A549 (cell line): ENCODE results near the gene ICE2.

ENCODE experiments used
- ZSCAN20 ChIP-seq: fragments of 250-450 bp; sonication (Bioruptor Pico); IDR thresholded peaks from 2 replicates; pipeline ENCODE4 v1.8.0; 2022; ENCODE audit warnings: mild to moderate bottlenecking, moderate library complexity
- TF ChIP-seq, protein P1 (sequence below): fragments of >200 bp; sonication (Bioruptor Twin); formaldehyde crosslinking; IDR thresholded peaks from 3 replicates; pipeline ENCODE4 v1.5.1; 2016
- TF ChIP-seq, protein P2 (sequence below): IDR thresholded peaks from 2 replicates; pipeline ENCODE4 v1.6.1; 2012

DNA sequence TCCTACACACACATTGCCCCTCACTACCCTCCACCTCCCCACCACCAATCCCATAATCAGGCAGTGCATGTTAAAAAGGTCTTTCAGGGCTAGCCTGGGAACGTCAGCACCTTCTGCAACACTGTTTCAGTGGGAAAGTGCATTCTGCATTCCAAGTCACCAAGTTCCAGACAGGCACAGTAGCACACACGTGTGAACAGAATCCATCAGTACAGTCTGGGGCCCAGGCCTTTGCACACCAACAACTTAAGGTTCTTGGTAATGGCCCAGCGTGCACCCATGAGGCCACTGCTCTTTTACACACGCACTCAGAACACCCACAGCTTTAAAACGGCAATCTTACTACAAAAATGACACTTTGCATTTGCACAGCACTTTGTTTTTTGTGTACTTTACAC, 82.4 kb downstream of the ICE2 start:
- no peak for TF ChIP-seq ZSCAN20 (CRISPR knock-in tag)
- TF ChIP-seq, protein P1, sequence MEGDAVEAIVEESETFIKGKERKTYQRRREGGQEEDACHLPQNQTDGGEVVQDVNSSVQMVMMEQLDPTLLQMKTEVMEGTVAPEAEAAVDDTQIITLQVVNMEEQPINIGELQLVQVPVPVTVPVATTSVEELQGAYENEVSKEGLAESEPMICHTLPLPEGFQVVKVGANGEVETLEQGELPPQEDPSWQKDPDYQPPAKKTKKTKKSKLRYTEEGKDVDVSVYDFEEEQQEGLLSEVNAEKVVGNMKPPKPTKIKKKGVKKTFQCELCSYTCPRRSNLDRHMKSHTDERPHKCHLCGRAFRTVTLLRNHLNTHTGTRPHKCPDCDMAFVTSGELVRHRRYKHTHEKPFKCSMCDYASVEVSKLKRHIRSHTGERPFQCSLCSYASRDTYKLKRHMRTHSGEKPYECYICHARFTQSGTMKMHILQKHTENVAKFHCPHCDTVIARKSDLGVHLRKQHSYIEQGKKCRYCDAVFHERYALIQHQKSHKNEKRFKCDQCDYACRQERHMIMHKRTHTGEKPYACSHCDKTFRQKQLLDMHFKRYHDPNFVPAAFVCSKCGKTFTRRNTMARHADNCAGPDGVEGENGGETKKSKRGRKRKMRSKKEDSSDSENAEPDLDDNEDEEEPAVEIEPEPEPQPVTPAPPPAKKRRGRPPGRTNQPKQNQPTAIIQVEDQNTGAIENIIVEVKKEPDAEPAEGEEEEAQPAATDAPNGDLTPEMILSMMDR, result no peak
- TF ChIP-seq, protein P2, sequence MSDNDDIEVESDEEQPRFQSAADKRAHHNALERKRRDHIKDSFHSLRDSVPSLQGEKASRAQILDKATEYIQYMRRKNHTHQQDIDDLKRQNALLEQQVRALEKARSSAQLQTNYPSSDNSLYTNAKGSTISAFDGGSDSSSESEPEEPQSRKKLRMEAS, result peak; percentile 79
